ENCODE data around the gene SPEM3. TPM values are rescaled to one million over a fixed set of nuclear protein-coding genes. Genes with fewer than 3 reads are reported as not detected.

SPEM3 gene
- total RNA-seq, 4 donors from 2014 or later, result not detected

DNA sequence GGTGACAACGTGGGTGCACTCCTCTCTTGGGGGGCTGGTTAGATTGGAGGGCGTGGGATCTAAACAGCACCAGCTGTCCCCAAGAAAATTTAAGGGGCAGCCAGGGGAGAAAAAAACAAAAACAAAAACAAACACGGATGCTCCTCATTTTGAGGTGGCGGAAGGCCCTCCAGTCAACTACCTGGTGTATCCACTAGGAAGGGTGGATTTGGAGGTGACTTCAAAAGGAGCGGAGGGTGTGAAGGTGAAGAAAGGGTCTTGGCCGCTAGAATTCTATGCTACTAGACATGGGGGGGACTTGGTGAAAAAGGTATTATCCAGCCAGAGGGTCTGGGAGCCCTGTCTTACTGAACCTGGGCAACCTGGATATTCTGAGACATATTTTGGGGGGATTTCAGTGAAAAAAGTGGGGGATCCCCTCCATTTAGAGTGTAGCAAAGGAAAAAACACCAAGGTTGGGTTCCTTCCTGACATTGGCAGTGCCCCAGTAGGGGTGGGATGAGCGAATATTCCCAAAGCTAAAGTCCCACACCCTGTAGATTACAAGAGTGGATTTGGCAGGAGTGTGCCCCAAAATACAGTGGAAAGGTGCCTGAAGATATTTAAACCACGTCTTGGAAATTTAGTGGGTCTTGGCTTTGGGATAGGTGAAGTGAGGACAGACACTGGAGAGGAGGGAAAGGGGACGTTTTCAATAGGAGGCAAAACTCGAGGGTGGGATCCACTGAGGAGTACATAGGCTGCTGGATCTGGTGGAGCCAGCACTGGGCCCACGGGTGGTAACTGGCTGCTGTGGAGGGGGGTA, 10.2 kb downstream of the SPEM3 start:
- ATAC-seq (ENCODE audit: low FRiP score), result no peak
- TF ChIP-seq, protein P1, sequence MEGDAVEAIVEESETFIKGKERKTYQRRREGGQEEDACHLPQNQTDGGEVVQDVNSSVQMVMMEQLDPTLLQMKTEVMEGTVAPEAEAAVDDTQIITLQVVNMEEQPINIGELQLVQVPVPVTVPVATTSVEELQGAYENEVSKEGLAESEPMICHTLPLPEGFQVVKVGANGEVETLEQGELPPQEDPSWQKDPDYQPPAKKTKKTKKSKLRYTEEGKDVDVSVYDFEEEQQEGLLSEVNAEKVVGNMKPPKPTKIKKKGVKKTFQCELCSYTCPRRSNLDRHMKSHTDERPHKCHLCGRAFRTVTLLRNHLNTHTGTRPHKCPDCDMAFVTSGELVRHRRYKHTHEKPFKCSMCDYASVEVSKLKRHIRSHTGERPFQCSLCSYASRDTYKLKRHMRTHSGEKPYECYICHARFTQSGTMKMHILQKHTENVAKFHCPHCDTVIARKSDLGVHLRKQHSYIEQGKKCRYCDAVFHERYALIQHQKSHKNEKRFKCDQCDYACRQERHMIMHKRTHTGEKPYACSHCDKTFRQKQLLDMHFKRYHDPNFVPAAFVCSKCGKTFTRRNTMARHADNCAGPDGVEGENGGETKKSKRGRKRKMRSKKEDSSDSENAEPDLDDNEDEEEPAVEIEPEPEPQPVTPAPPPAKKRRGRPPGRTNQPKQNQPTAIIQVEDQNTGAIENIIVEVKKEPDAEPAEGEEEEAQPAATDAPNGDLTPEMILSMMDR (IDR thresholded peaks at IDR 0.05), result no peak

DNA sequence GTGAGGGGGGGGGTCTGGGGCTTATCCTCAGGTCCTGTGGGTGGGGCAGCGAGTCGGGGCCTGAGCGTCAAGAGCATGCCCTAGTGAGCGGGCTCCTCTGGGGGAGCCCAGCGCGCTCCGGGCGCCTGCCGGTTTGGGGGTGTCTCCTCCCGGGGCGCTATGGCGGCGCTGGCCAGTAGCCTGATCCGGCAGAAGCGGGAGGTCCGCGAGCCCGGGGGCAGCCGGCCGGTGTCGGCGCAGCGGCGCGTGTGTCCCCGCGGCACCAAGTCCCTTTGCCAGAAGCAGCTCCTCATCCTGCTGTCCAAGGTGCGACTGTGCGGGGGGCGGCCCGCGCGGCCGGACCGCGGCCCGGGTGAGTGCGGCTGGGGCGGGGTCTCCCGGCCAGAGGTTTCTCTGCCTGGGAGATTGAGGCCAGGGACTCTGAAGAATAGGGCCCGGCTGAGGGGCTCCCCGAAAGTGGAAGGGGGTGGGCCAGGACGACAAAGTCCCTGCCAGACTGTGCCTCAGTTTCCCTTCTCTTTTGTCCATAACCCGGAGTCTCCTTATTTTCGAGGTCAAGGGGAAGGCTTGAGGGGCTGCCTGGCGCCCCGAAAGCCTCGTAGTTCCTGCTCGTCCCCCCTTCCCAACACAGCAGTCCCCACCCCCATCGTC, 10.9 kb downstream of the SPEM3 start, which contains the start of gene FGF11:
TSS of gene FGF11 (plus strand) at position 51 of the 651 bp plus-strand sequence. CDS start at position 160, 109 bp downstream.
- TF ChIP-seq, protein P1 (IDR thresholded peaks at IDR 0.05), result no peak
- DNase-seq (ENCODE audit: low spot score) (no peak), ATAC-seq (ENCODE audit: low FRiP score) (no peak)

More for the DNA sequence above, 10.2 kb downstream of the SPEM3 start:
- no peak for DNase-seq (ENCODE audit: low spot score)

DNA sequence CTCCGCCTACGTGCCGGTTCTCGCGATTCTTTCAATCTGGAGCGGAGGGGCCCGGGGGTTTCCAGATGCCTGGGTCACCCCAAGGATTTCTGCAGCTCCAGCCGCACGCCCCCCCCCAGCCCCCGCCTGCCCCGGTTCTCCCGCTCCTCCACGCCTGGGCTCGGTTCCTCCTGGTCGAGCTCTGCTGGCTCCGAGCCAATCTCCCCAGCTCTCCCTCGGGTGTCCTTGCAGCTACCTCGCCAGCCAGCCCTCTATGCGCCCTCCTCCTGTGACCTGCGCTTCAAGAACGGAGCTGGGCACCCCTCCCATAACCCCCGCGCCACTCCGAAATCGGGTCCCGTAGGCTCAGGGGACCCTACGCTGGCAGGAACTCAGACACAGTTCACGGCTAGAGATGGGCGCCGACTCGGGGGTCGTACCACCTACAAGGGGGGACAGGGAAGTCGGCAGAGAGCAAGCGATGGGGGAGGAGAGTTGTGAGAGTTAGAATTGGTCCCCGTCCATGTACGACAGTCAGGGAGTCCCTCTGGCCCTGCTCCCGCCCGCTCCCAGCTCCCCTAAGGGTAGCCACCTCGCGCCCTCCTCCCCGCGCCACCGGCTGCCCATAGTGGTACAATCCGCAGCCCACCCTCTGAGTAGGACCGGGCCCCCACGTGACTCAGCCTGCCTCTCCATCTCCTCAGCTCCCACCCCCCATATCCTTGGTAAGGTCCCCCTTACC, 11.6 kb downstream of the SPEM3 start:
- TF ChIP-seq, protein P1 (IDR thresholded peaks at IDR 0.05), result no peak
- DNase-seq (ENCODE audit: low spot score), result peak; percentile 57
- ATAC-seq (ENCODE audit: low FRiP score), result no peak

DNA sequence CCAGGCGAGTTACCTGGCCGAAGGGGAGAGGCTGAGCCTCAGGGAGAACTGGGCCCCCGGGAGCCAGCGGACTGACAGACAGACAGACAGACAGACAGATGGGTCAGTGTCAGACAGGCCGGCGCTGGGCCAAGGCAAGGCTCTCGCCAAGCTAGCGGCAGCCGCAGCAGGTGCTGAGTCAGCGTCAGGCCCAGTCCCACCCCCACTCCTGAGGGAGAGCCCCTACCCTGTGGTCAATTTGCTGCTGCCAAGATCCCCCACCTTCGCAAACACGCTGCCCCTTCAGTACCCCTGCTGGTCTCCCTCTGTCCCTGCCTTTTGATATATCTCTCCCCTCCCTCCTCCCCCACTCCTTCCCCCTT, 12.2 kb downstream of the SPEM3 start:
- TF ChIP-seq, protein P1 (IDR thresholded peaks at IDR 0.05), result no peak
- no peak for DNase-seq (ENCODE audit: low spot score)
- ATAC-seq (ENCODE audit: low FRiP score), result no peak

DNA sequence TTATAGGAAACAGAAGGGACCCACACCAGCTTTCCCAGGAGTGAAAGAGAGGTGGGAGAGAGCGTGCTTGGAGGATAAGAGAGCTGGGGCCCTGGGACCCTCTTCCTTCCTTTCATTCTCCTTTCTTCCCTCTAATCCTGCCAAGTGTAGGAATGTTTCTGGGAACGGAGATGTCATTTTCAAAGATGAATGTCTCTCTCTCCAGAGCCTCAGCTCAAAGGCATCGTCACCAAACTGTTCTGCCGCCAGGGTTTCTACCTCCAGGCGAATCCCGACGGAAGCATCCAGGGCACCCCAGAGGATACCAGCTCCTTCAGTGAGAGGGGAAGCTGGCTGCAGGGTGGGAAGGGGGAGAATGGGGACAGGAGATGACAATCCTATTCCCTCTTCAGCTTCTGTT, 12.6 kb downstream of the SPEM3 start:
- ATAC-seq (ENCODE audit: low FRiP score) (no peak), DNase-seq (ENCODE audit: low spot score) (no peak)
- TF ChIP-seq, protein P1 (IDR thresholded peaks at IDR 0.05), result no peak

DNA sequence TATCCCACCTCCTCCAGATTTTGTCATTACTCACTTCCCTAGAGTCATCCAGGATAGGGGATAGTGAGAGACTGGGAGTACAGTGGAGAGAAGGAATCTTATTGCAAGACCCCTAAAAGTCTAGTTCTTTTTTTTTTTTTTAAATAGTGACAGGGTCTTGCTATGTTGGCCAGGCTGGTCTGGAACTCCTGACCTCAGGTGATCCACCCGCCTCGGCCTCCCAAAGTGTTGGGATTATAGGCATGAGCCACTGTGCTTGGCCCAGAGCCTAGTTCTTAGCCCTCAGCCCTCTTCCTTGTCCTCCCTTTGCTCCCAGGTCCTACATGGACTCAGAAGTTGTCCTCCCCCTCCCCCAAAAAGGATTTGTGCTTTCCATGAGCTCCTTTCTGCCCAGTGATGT, 13.5 kb downstream of the SPEM3 start:
- DNase-seq (ENCODE audit: low spot score) (no peak), ATAC-seq (ENCODE audit: low FRiP score) (no peak)
- TF ChIP-seq, protein P1 (IDR thresholded peaks at IDR 0.05), result no peak

All from omental fat pad (tissue), 4 donors.